Sigmoid colon (tissue), 7 donors: ENCODE measurements around the gene CDRT4. TPM values are rescaled to one million over a fixed set of nuclear protein-coding genes. Genes with fewer than 3 reads are reported as not detected.
A peak's percentile ranks its signal among the peaks of the same experiment; 100 is the strongest.

Experiments
- DNase-seq: peaks from one replicate; pipeline ENCODE4 v3.0.0-alpha.2; 2019
- H3K27ac ChIP-seq, 4 donors: fragments of 200-600 bp; sonication (generic); one replicate each; pipeline ENCODE4 v1.5.1; 2016 to 2019; ENCODE audit warnings: mild to moderate bottlenecking in 1 of 4
- H3K27me3 ChIP-seq, 3 donors: fragments of 200-600 bp; sonication (generic); one replicate each; pipeline ENCODE4 v1.5.1; 2019; ENCODE audit warnings: mild to moderate bottlenecking in 1 of 3
- H3K36me3 ChIP-seq, 4 donors: fragments of 200-600 bp; sonication (generic); one replicate each; pipeline ENCODE4 v1.5.1; 2016 to 2019
- H3K4me1 ChIP-seq, 4 donors: fragments of 200-600 bp; sonication (generic); one replicate each; pipeline ENCODE4 v1.5.1; 2017 to 2019
- H3K4me3 ChIP-seq, 4 donors: fragments of 200-600 bp; sonication (generic); one replicate each; pipeline ENCODE4 v1.5.1; 2017 to 2019; ENCODE audit warnings: mild to moderate bottlenecking in 2 of 4, moderate library complexity in 1 of 4
- H3K9me3 ChIP-seq, 4 donors: fragments of 200-600 bp in 3 of 4; sonication (generic) in 3 of 4; one replicate each; pipeline versions ENCODE4 v1.5.1 to v1.6.1; 2013 to 2019
- EP300 ChIP-seq, 4 donors: sonication (generic); formaldehyde crosslinking; IDR thresholded peaks; one replicate each; pipeline ENCODE4 v1.6.1; 2017; ENCODE audit warnings: antibody characterized with exemption in 4 of 4
- POLR2A ChIP-seq, 2 donors: fragments of 450-650 bp; IDR thresholded peaks; one replicate each; pipeline ENCODE4 v1.6.1; 2016; ENCODE audit warnings: antibody characterized with exemption in 2 of 2, mild to moderate bottlenecking in 2 of 2, moderate library complexity in 2 of 2
- POLR2AphosphoS5 ChIP-seq, 4 donors: sonication (generic); formaldehyde crosslinking; IDR thresholded peaks; one replicate each; pipeline ENCODE4 v1.6.1; 2017; ENCODE audit warnings: antibody characterized with exemption in 4 of 4
- WGBS, 2 donors: extraction: QIAGEN DNeasy Blood & Tissue Kit; methylation state at CpG; one replicate each; pipeline ENCODE4 v1.1.7; 2013; 5-methylcytosine and 5-hydroxymethylcytosine counted together
- intact Hi-C: fragments of 100-400 bp; cut with DNase I; formaldehyde crosslinking; loops from one replicate; pipeline ENCODE4 v1.15.1; 2023
- polyA plus RNA-seq, 3 donors: library from polyadenylated mRNA; stranded (reverse); fragments of 200-250 nt; gene quantifications; one replicate each; pipeline ENCODE4 v1.2.3, GENCODE V29; 2013
- total RNA-seq, 4 donors: library from RNA; depleted of rRNA; stranded (reverse); fragments of >200 nt; gene quantifications; one replicate each; pipeline ENCODE4 v1.1.0, GENCODE V29; 2016
- TF ChIP-seq, protein P1 (sequence below), 4 experiments: fragments of 450-650 bp in 3 of 4; fragments of 200-600 bp in 1 of 4; IDR thresholded peaks; one replicate each; pipeline ENCODE4 v1.5.1; 2016 to 2019; ENCODE audit warnings: antibody characterized with exemption in 4 of 4, mild to moderate bottlenecking in 3 of 4, moderate library complexity in 2 of 4
- donor health status: healthy with polysubstance abuse.
- donor health status: Bipolar disorder and iron deficiency.
- donor health status: healthy.

The CDRT4 gene
- total and polyA plus RNA-seq, 7 donors, result 1.8 to 6.6 (median 3.6) TPM; not detected in 1

DNA sequence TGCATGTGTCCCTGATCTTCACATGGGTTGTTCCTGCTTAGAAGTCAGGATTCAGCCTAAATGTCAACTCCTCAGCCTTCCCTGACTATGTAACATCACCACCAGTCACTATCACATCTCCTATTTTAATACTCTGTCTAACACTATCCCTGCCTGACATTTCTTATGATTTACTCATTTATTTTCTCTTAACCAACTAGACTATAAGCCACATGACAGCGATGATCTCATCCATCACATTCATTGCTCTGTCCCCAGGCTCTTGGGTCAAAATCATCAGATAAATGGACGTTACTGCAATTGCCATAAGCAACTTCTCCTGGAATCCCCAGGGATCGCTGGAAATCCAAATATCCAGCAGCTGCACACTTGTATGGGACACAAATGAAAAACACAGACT is 15.7 kb downstream of the CDRT4 start:
- no peak for DNase-seq
- H3K4me3 ChIP-seq, result no peak overlapping the region
- no peak for TF ChIP-seq POLR2AphosphoS5 (IDR thresholded peaks at IDR 0.05)
- TF ChIP-seq, protein P1, sequence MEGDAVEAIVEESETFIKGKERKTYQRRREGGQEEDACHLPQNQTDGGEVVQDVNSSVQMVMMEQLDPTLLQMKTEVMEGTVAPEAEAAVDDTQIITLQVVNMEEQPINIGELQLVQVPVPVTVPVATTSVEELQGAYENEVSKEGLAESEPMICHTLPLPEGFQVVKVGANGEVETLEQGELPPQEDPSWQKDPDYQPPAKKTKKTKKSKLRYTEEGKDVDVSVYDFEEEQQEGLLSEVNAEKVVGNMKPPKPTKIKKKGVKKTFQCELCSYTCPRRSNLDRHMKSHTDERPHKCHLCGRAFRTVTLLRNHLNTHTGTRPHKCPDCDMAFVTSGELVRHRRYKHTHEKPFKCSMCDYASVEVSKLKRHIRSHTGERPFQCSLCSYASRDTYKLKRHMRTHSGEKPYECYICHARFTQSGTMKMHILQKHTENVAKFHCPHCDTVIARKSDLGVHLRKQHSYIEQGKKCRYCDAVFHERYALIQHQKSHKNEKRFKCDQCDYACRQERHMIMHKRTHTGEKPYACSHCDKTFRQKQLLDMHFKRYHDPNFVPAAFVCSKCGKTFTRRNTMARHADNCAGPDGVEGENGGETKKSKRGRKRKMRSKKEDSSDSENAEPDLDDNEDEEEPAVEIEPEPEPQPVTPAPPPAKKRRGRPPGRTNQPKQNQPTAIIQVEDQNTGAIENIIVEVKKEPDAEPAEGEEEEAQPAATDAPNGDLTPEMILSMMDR (IDR thresholded peaks at IDR 0.05), result no peak
- no peak for TF ChIP-seq POLR2A (IDR thresholded peaks at IDR 0.05)
- TF ChIP-seq EP300 (IDR thresholded peaks at IDR 0.05), result no peak
- intact Hi-C loops, result no loop called here
- no peak overlapping the region for H3K27ac ChIP-seq
- H3K9me3 ChIP-seq, result peaks cover 0 to 5% (median 0%) of the 10 kb centered on the region in 4 donors
- H3K36me3 ChIP-seq, result no peaks in the 10 kb centered on the region
- WGBS, 2 donors, result 89 to 94% methylated on average over 3 of the region's 3 CpGs
- H3K27me3 ChIP-seq, result no peaks in the 10 kb centered on the region
- H3K4me1 ChIP-seq, result peaks cover 0 to 21% (median 9%) of the 10 kb centered on the region in 4 donors

DNA sequence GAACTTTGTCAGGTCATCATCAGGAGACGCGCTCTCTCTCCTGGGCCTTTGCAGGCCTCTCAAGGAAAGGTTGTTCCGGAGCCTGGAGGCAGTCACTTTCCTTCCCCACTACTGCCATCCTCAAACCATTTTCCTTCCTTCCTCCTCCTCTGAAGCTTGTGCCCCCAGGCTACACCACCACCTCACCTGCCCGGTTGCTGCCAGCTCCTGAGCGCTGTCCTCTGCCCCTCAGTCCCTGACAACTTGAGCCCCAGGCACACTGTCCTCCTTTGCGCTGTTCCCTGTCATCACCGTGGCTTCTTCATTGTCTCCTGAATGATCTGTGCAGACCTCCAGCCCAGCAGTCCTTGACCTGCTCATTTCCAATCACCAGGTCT is 18.9 kb downstream of the CDRT4 start:
- Histone ChIP-seq H3K36me3 (no peaks in the 10 kb centered on the region), H3K27me3 (no peaks in the 10 kb centered on the region), H3K9me3 (no peaks in the 10 kb centered on the region), H3K27ac (peak overlapping the region; percentile 15 to 61 (median 38)), H3K4me3 (no peak overlapping the region), H3K4me1 (peaks cover 0 to 8% (median 0%) of the 10 kb centered on the region in 4 donors)
- DNase-seq, result peak; percentile 46
- TF ChIP-seq POLR2AphosphoS5 (IDR thresholded peaks at IDR 0.05) (no peak), EP300 (IDR thresholded peaks at IDR 0.05) (no peak), POLR2A (IDR thresholded peaks at IDR 0.05) (no peak)
- TF ChIP-seq, protein P1 (IDR thresholded peaks at IDR 0.05), result no peak
- 92 to 95% methylated on average over 7 of the region's 7 CpGs for WGBS, 2 donors
- intact Hi-C loops, result no loop called here

DNA sequence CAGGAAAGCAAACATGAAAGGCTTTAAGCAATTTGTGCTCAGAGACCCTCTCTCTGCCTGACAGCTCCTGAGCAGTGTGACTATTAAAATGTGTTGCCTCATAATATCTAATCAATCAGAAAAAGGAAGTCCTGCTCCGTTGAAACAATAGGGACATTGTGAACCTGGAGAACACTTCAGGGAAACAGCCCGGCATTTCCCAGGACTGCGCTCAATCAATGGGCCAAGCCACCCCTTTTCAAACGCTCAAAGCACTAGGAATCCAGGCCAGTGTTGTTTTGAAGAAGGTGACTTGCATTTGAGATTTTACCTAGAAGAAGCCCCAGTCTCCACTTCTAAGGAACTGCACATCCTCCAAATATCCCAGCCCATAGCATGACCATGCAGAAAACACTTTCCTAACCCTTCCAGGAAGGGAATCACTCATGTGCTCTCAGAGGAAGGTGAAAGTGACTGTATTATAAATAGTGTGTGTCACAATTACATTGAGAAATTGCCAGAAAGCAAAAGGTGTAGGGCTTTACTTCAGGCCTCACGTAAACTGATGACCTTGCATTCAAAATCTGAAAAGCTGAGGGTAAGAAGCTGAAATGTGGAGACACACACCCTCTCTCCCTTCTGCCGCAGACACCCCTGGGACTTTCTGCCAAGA is 19.4 kb downstream of the CDRT4 start:
- H3K9me3 ChIP-seq, result no peaks in the 10 kb centered on the region
- no peaks in the 10 kb centered on the region for H3K27me3 ChIP-seq
- intact Hi-C loops, result no loop called here
- H3K27ac ChIP-seq, result peak overlapping the region; percentile 15 to 61 (median 38)
- 73 to 82% methylated on average over 6 of the region's 6 CpGs for WGBS, 2 donors
- H3K4me1 ChIP-seq, result peaks cover 0 to 4% (median 0%) of the 10 kb centered on the region in 4 donors
- TF ChIP-seq EP300 (IDR thresholded peaks at IDR 0.05) (no peak), POLR2AphosphoS5 (IDR thresholded peaks at IDR 0.05) (no peak)
- DNase-seq, result peak; percentile 33
- H3K4me3 ChIP-seq, result no peak overlapping the region
- H3K36me3 ChIP-seq, result no peaks in the 10 kb centered on the region

DNA sequence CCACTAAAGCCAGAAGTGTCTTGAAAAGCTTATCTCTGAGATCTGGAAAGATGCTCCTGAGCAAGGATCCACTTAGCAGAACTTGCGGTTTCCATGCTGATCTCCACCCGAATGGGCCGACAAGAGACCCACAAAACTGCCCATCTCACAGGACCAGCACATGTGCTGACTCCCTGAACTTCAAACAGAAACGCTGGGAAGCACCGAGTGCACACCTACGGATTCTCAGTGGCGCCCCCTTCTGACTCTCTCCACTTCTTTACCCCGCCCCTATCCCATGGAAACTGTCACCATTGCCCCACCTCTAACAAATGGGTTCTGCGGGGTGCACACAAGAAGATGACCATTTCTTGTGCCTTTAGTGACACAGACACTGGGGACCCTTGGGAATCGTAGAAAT is 21.4 kb downstream of the CDRT4 start:
- Histone ChIP-seq H3K4me3 (no peak overlapping the region), H3K27me3 (no peaks in the 10 kb centered on the region), H3K4me1 (no peaks in the 10 kb centered on the region), H3K27ac (no peak overlapping the region), H3K36me3 (no peaks in the 10 kb centered on the region), H3K9me3 (no peaks in the 10 kb centered on the region)
- intact Hi-C loops, result no loop called here
- WGBS, 2 donors, result 87 to 90% methylated on average over 10 of the region's 10 CpGs
- DNase-seq, result peak; percentile 37
- no peak for TF ChIP-seq POLR2AphosphoS5 (IDR thresholded peaks at IDR 0.05)
- no peak for TF ChIP-seq EP300 (IDR thresholded peaks at IDR 0.05)
- TF ChIP-seq, protein P1 (IDR thresholded peaks at IDR 0.05), result no peak
- no peak for TF ChIP-seq POLR2A (IDR thresholded peaks at IDR 0.05)

DNA sequence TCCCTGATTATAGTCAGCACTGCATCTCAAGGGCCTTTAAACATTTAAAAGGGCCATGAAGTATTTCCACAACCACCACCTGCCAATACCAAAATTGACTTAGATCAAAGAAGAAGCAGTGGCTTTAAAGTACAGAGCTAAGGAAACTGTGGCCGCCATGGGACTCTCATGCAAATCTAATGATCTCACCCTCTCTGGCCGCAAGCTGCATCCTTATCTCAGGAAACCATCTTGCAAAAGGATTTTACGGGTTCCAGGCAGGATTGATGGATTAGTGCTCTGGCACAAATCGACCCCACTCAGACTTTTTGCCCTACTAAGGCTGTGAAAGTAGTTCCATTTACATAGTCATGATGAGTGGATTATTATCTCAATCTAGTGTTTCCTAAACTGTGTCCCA is 22.6 kb downstream of the CDRT4 start:
- peak; percentile 11 for DNase-seq

More for the DNA sequence above, 22.6 kb downstream of the CDRT4 start:
- Histone ChIP-seq H3K27me3 (no peaks in the 10 kb centered on the region), H3K27ac (peak overlapping the region in 1 of 4 donors; percentile 7), H3K4me3 (no peak overlapping the region), H3K4me1 (peaks cover 0 to 4% (median 0%) of the 10 kb centered on the region in 4 donors), H3K9me3 (no peaks in the 10 kb centered on the region), H3K36me3 (no peaks in the 10 kb centered on the region)
- intact Hi-C loops, result no loop called here
- WGBS, 2 donors, result 47 to 73% methylated on average over 4 of the region's 4 CpGs
- TF ChIP-seq POLR2AphosphoS5 (IDR thresholded peaks at IDR 0.05), result no peak
- no peak for TF ChIP-seq EP300 (IDR thresholded peaks at IDR 0.05)
- TF ChIP-seq POLR2A (IDR thresholded peaks at IDR 0.05), result no peak
- TF ChIP-seq, protein P1 (IDR thresholded peaks at IDR 0.05), result no peak
